ENCODE data around the gene PICALM. TPM values are rescaled to one million over a fixed set of nuclear protein-coding genes. Genes with fewer than 3 reads are reported as not detected.

The PICALM gene
- total and polyA plus RNA-seq, 2 donors (not counting 3 experiments of a cell fraction or from before 2014, with no cell fraction given) = 181 to 202 TPM

DNA sequence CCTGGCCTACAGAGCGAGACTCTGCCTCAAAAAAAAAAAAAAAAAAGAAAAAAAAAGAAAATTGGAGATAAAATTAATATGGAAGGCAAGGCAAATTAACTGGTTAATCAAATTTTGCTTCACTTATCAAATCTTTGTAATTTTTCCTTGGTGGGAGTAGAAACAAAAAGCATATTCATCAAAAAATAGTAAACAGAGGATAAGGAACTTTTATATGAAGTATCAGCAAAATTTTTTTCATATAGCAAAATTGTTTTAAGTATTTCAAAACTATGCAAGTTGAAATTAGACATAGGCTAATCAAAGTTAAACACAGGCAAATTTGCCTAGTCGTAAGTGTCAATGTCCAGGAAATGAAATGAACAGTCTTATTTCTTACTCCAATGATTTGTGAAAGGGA is 33.0 kb downstream of the PICALM start:
- Histone ChIP-seq H3K27ac (ENCODE audit: insufficient read depth, low read depth, low read length) (no peak overlapping the region), H3K36me3 (ENCODE audit: control insufficient read depth in 2 of 2, extremely low read depth in 1 of 2, insufficient read depth in 2 of 2, low read length in 2 of 2) (peaks cover 0 to 8% of the 10 kb centered on the region in 2 experiments), H2AFZ (ENCODE audit: low read depth, low read length) (no peak overlapping the region), H3K79me2 (ENCODE audit: control insufficient read depth, insufficient read depth, low read length) (peaks cover 93% of the 10 kb centered on the region), H3K9ac (replicated peaks; ENCODE audit: extremely low read depth, insufficient read depth, low read length) (no peak overlapping the region), H3K27me3 (ENCODE audit: control insufficient read depth in 2 of 2, insufficient read depth in 2 of 2, low read length in 2 of 2) (no peaks in the 10 kb centered on the region), H3K4me2 (ENCODE audit: insufficient read depth, low read length) (no peak overlapping the region), H3K4me3 (replicated peaks in 1 of 3; ENCODE audit: insufficient read depth in 1 of 3, low read depth in 1 of 3, low read length in 3 of 3) (no peak overlapping the region), H3K4me1 (ENCODE audit: control insufficient read depth, extremely low read depth, insufficient read depth, low read length) (peaks cover 9% of the 10 kb centered on the region), H4K20me1 (replicated peaks; ENCODE audit: control insufficient read depth, extremely low read depth, insufficient read depth, low read length) (peaks cover 9% of the 10 kb centered on the region), H3K9me3 (replicated peaks; ENCODE audit: control insufficient read depth, insufficient read depth, low read length) (no peaks in the 10 kb centered on the region), H3K9me1 (replicated peaks; ENCODE audit: control insufficient read depth, extremely low read depth, insufficient read depth, low read length) (no peaks in the 10 kb centered on the region)
- no TSS peak for BruUV-seq (replicated peaks)
- intact Hi-C loops (cut with micrococcal nuclease) = no loop called here
- POLR2A ChIA-PET = no interaction called here
- FAIRE-seq = no peak
- DNase-seq (ENCODE audit: low read depth, low spot score) = no peak
- CTCF ChIA-PET = no interaction called here
- dilution Hi-C loops (cut with MboI; ENCODE audit: extremely low pct_ligation_motif_present, low sequenced_read_pairs) = loop anchor here (25.0 kb wide), 1 partner anchor 176 kb away; no protein-coding TSS in a partner anchor
- TF ChIP-seq POLR2A (IDR thresholded peaks at IDR 0.05; ENCODE audit: low read depth, low read length) = no peak
- TF ChIP-seq GATA2 (IDR thresholded peaks at IDR 0.05; ENCODE audit: insufficient read depth, insufficient read length, low read depth, low read length) = no peak
- no peak for TF ChIP-seq MYC (IDR thresholded peaks at IDR 0.05; ENCODE audit: low read depth, low read length)
- TF ChIP-seq FOS (IDR thresholded peaks at IDR 0.05; ENCODE audit: borderline replicate concordance, insufficient read depth, low read length) = no peak
- no peak for TF ChIP-seq EZH2 (IDR thresholded peaks at IDR 0.05; ENCODE audit: borderline replicate concordance, low read depth, low read length, severe bottlenecking)
- TF ChIP-seq, protein P1, sequence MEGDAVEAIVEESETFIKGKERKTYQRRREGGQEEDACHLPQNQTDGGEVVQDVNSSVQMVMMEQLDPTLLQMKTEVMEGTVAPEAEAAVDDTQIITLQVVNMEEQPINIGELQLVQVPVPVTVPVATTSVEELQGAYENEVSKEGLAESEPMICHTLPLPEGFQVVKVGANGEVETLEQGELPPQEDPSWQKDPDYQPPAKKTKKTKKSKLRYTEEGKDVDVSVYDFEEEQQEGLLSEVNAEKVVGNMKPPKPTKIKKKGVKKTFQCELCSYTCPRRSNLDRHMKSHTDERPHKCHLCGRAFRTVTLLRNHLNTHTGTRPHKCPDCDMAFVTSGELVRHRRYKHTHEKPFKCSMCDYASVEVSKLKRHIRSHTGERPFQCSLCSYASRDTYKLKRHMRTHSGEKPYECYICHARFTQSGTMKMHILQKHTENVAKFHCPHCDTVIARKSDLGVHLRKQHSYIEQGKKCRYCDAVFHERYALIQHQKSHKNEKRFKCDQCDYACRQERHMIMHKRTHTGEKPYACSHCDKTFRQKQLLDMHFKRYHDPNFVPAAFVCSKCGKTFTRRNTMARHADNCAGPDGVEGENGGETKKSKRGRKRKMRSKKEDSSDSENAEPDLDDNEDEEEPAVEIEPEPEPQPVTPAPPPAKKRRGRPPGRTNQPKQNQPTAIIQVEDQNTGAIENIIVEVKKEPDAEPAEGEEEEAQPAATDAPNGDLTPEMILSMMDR (IDR thresholded peaks at IDR 0.05; ENCODE audit: extremely low read depth in 1 of 2, insufficient read depth in 1 of 2, low read depth in 1 of 2, low read length in 2 of 2) = no peak
- TF ChIP-seq, protein P2, sequence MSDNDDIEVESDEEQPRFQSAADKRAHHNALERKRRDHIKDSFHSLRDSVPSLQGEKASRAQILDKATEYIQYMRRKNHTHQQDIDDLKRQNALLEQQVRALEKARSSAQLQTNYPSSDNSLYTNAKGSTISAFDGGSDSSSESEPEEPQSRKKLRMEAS (IDR thresholded peaks at IDR 0.05; ENCODE audit: insufficient read depth, insufficient read length) = no peak
- no peak for TF ChIP-seq POLR2AphosphoS5 (IDR thresholded peaks at IDR 0.05; ENCODE audit: insufficient read depth, low read depth, low read length)
- TF ChIP-seq JUN (IDR thresholded peaks at IDR 0.05; ENCODE audit: borderline replicate concordance, insufficient read depth, insufficient read length, low read depth) = no peak

All from endothelial cell of umbilical vein (primary cell).